HG03108 (cell line): ENCODE data around the gene NPHP4.

ENCODE experiments used
- ATAC-seq: cut with Tn5 transposase; IDR thresholded peaks from one replicate; pipeline ENCODE4 v1.9.1; 2021; ENCODE audit warnings: moderate library complexity; ENCODE audit not compliant: unreplicated experiment

Gene NPHP4

DNA sequence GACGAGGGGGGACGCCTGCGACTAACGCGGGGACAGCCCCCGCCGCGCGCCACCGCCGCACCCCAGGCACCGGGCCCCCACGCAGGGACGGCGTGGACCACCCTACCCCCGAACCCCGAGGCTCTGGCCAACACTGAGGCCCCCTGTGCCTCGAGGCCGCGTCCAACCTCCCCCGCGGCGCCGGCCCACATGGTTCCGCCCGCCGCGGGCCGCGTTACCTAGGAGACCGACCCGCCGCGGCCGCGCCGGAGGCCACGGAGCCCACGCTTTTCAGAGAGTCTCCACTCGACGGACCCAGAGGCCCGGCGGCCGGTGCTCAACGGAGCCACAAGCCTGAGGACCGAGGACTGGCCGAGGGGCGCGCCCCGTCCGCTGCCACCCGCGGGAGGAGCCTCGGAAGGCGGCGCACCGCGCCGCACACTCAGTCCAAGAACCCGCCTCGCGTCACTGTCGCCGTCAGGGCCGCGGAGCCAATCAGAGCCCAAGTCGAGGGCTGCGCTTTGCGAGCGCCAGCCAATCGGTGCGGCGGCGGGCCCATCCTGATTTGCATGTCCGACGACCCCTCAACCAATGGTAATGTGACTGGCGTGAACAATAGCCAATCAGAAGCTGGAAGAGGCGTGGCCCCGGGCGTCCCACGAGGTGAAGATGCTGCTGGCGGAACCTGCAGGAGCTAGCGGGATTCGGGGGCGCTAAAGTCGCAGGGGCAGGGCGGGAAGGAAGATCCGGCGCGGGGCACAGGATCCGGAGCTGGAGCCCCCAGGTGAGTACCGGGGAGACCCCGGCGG lies at the start of gene NPHP4:
TSS of gene NPHP4 (minus strand) at position 400 of the 788 bp plus-strand sequence. CDS start 6,136 bp downstream, outside the sequence.
- ATAC-seq: peak; percentile 88

DNA sequence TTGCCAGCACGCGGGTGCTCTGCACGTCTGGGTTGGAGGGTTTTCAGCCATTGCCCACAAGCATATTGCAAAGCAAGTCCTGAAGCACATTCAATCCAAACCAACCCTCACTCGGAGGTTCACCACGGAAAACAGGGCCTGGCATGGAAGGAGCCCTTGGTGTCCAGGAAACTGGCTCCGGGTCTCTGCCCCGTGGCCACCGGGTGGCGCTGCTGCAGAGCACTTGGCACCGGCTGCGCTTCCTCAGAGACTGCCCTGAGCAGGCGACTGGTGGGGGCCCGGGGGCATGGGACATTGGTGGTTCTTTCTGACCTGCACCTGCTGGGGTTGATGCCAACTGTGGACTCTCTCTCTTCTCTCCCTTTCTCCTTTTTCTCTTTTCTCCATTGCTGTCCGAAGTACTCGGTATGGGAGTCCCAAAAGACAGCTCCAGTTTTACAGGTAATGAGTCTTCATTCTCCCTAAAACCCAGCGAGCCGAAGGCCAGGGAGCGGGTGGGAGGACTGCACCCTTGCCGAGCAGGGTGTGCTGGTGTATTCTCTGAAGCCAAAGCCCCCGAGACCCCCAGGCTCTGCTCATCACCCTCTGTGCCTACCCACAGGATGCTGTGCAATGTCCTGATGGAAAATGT lies 49.3 kb upstream of the NPHP4 start:
- ATAC-seq: no peak

GRCh38 chr1:6040861-6041415 lies 48.7 kb upstream of the NPHP4 start:
- ATAC-seq: no peak

- no peak for ATAC-seq
Measured at GRCh38 chr1:6040444-6040843, 48.2 kb upstream of the NPHP4 start.

DNA sequence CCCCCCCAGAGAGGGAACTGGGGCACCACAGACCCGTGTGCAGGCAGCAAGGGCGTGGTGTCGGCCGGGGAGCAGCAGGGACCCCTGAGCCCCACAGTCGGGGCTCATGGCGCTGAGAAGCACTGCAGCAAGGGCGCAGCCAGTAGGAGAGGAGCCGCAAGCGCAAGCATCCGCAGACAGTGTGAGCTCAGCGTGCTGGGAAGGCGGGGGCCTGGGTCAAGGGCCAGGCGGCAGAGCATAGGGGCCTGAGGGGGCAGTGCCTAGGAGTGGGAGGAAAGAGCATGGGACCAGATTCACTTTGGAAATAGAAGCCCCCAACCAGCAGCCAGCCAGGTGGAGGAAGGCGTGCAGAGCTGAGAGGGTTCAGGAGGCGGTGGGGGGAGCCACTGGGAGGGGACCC lies 46.8 kb upstream of the NPHP4 start:
- no peak for ATAC-seq

- no peak for ATAC-seq
Measured at GRCh38 chr1:6038603-6039002, 46.4 kb upstream of the NPHP4 start.

GRCh38 chr1:6037338-6037762 lies 45.1 kb upstream of the NPHP4 start:
- ATAC-seq: peak; percentile 73

- ATAC-seq: no peak
Measured at GRCh38 chr1:6035719-6036118, 43.5 kb upstream of the NPHP4 start.

- ATAC-seq: no peak
Measured at GRCh38 chr1:6035303-6035702, 43.1 kb upstream of the NPHP4 start.

DNA sequence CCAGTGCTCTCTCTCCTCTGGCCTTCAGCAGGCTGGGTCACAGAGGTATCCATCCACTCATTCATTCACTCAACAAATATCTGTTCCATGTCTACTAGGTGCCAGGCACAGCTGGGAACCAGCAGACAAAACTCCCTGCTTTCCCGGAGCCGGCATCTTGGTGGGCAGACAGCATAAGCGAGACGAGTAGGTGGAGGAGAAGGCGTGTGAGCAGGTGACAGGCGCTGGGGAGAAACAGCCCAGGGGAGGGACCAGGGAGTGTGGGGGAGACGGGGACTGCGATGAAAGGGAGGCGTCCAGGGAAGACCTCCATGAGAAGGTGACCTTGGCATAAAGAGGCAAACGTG lies 42.5 kb upstream of the NPHP4 start:
- ATAC-seq: no peak

DNA sequence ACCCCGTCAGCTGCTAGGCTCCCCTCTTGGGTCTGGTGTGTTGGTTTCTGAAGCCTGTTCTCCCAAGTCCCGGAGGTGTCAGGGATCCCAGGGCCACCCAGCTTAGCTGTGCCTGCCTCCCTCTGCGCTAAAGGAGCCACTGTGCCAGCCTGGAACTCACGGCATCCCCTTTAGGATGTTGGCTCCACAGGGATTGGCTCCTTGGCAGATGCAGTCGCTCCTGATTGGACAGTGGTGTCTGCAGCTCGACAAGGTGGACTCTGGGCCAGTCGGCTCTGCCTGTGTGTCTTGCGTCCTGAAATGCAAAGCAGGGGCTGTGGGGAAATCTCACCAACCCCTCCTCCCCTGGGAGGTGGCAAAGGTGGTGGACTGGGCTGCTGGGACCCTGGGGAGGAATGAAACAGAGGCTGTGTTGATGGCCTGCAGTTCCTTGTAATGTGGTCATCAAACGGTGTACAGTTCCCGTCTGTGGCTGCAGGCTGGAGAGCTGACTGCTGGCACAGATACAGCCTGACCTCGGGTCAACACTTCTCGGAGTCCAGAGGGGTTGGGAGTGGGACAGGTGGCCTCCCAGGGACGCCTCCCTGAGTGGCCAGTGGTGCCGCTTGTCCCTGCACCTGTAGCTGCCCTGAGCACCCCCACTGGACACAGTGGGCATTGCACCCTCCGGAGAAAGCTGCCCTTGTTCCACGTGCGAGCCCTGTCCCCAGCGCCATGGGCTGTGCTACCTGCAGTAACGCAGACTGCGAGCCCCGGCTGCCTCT lies 41.9 kb upstream of the NPHP4 start:
- ATAC-seq: no peak

DNA sequence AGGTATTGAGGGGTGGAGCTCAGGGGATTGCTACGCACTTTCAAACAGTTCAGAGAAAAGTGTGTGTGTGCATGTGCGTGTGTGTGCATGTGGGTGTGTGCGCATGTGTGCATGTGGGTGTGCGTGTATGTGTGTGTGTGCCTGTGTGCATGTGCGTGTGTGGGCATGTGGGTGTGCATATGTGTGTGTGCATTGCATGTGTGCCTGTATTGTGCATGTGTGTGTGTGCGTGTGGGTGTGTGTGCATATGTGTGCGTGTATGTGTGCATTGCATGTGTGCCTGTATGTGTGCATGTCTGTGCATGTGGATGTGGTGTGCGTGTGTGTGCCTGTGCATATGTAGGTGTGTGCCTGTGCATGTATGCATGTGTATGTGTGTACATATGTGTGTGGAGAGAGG lies 40.9 kb upstream of the NPHP4 start:
- ATAC-seq: no peak

DNA sequence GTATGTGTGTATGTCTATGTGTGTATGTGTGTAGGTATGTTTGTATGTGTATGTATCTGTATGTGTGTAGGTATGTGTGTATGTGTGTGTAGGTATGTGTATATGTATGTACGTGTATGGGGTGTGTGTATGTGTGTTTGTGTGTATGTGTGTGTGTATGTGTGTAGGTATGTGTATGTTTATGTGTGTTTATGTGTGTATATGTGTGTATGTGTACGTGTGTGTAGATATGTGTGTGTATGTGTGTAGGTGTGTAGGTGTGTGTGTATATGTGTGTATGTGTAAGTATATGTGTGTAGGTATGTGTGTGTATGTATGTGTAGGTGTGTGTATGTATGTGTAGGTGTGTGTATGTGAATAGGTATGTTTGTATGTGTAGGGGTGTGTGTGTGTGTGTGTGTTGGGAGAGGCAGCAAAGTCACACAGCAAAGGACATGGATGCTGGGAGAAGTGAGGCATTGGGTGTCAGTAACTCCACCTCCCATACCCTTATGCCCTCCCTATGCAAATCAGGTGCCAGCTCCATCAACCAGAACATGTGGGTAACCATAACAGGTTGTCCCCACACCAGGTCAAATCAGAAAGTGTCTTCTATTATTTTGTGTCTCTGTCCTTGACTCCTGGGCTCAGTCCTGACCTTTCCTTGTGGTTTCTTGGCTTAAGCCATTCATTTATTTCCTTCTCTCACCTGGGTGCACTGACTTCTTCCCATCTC lies 38.5 kb upstream of the NPHP4 start:
- ATAC-seq: no peak

DNA sequence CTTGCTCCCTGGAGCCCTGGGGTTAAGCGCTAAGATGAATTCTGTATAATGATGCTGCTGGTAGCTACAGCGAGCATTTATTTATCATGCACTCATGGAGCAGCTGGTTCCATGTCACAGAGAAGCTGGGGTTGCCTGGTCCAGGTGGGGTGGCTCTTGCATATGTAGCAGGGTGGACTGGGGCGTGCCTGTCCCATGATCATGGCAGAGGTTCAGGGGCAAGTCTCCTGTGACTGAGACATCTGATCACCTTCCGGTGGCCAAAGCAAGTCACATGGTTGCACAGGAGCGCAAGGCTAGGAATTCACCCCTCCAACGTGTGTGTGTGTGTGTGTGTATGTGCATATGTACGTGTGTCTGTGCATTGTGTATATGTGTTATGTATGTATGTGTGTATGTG lies 37.9 kb upstream of the NPHP4 start:
- ATAC-seq: no peak

DNA sequence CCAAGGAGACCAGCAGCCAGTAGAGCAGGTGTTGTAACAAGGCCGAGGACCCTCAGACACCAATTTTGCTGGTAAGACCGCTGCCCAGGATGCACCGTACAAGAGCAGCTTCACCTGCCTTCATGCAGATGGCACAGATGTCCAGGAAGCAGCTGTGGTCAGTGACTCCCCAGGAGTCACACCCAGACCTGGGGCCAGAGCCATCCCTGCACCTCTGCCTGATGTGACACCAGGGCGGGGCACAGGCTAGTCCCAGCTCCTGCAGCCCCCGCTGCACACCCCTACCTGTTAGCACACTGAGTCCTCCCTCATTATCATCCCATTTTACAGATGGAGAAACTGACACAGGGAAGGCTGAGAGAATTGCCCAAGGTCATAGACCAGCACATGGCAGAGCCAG lies 37.1 kb upstream of the NPHP4 start:
- ATAC-seq: no peak

- ATAC-seq: peak; percentile 24
Measured at GRCh38 chr1:6028042-6028850, 36.0 kb upstream of the NPHP4 start.

DNA sequence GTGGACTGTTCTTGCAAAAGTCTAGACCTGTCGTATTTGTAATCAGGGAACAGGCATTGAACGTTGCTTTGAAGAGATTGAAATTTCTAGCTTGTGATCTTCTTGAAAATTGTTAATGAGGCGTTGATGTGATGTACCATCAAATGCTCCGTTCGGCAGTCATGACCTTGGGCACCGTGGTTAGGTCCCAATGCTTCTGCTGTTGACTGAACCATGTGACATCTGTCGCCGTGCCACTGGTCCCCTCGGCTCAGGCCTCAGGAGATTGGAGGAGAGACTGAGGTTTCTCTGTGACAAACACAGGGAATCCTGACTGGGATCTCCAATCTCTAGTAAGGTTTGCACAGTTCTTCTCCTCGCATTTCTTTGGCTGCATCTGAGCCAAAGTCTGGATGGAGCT lies 35.4 kb upstream of the NPHP4 start:
- no peak for ATAC-seq

DNA sequence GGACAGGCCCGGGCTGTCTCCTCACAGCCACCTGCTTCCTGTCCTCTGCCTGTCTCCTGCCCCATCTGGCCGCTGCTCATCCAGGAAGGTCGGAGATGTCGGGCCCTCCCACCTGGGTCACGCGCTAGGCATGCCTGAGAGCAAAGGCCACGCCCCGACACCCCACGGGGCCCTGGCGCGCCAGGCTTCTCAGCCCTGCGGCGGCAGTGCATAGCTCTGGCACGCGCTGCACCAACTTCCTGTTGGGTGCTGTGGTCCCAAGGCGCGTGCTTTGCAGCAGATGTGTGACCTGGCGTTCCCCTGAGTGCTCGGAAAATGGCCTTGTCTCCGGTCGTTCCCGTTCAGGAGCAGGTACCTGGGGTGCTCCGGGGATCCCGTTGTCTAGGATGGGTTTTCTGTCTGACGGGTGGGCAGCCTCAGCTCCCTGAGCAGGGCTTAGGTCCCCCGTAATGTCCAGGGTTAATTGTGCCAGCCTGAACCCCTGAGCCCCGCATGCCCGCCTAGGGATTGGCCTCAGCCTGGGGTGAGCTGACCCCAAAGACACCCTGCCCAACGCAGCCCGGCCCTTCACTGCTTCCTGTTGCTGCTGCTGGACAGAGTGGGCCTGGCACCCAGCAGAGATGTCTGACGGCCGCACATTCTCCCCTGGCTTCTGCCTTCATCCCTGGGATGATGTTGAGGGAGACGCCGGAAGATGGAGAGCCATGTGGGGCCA lies 34.0 kb upstream of the NPHP4 start:
- ATAC-seq: peak; percentile 81

DNA sequence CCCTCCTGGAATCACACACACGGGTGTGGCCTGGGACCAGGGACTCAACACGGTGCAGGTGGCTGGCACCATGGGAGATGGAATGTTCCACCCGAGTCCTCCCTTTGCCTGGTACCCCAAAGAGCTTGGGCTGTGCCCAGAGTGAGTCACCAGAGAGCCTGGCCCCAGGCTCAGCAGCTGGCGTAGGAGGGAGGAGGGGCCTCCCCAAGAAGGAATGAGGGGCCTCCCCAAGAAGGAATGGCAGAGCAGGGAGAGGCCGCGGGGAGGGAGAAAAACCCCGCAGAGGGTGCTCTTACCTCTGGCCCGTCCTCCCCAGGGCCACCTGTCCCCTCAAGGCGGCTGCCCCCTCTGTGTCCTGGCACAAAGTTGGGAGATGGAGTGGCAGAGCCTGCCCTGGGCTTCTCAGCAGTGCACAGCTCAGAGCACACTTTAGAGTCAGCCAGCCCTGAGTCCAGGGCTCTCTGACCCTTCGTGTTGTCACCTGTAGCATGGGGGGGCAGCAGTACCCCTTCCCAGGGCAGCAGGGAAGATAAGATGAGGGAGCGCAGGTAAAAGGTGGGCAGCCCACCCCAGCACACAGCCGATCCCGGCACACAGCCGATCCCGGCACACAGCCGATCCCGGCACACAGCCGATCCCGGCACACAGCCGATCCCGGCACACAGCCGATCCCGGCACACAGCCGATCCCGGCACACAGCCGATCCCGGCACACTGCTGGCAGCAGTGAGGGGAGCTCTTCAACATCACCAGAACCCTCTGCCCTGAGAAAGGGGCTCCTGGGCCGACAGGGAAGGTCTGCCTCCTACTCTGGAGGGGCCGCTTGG lies 33.3 kb upstream of the NPHP4 start:
- ATAC-seq: no peak
